AG09319 (cell line): ENCODE data around the gene RTL5.
A peak's percentile ranks its signal among the peaks of the same experiment; 100 is the strongest.

Source experiments
- DNase-seq: peaks from one replicate; pipeline ENCODE4 v3.0.0-alpha.2; 2010; ENCODE audit warnings: low read depth; ENCODE audit errors: extremely low read depth
- CTCF ChIP-seq: IDR thresholded peaks from 2 replicates; pipeline ENCODE4 v1.5.1; 2011; ENCODE audit warnings: low read depth, mild to moderate bottlenecking, inconsistent platforms, low read length, moderate library complexity

The RTL5 gene

GRCh38 chrX:72128881-72129280, 2.8 kb downstream of the RTL5 start:
- TF ChIP-seq CTCF, result peak; percentile 35
- DNase-seq, result no peak

- no peak for DNase-seq
- no peak for TF ChIP-seq CTCF
These were observed 3.4 kb downstream of the RTL5 start for GRCh38 chrX:72128183-72128834.

GRCh38 chrX:72127332-72127731, 4.4 kb downstream of the RTL5 start:
- DNase-seq, result no peak
- no peak for TF ChIP-seq CTCF

- peak; percentile 92 for TF ChIP-seq CTCF
- DNase-seq, result peak; percentile 84
These were observed 5.1 kb downstream of the RTL5 start for GRCh38 chrX:72126539-72127140.

GRCh38 chrX:72126048-72126415, 5.7 kb downstream of the RTL5 start:
- DNase-seq, result no peak
- TF ChIP-seq CTCF, result no peak

- no peak for TF ChIP-seq CTCF
- no peak for DNase-seq
These were observed 6.2 kb downstream of the RTL5 start for GRCh38 chrX:72125331-72126047.

GRCh38 chrX:72124540-72125201, 7.0 kb downstream of the RTL5 start:
- DNase-seq, result no peak
- no peak for TF ChIP-seq CTCF
